Activated CD8-positive, alpha-beta memory T cell treated with anti-CD3 and anti-CD28 coated beads, Interleukin-2, amount 10 ng/mL, durations not matched to agents 7 days and 5 days (primary cell): ENCODE measurements around the gene OPTN. TPM values are rescaled to one million over a fixed set of nuclear protein-coding genes. Genes with fewer than 3 reads are reported as not detected.
A peak's percentile ranks its signal among the peaks of the same experiment; 100 is the strongest.

Experiments used
- ATAC-seq: fragments of 150-1000 bp; cut with Tn5 transposase; one replicate; pipeline ENCODE4 v1.10.0; 2021; ENCODE audit warnings: moderate library complexity
- CTCF ChIA-PET: fragments of 350-600 bp; sonication (Branson Sonifier 250); formaldehyde crosslinking; loops from one replicate; lab custom pipeline; 2021; ENCODE audit warnings: antibody characterized with exemption; lab: Charles Lee
- DNase-seq: peaks from one replicate; pipeline ENCODE4 v3.0.0-alpha.2; 2020
- H3K27ac Mint-ChIP-seq: one replicate; pipeline ENCODE4 v1.8.0; 2021; ENCODE audit warnings: mild to moderate bottlenecking, mixed read lengths
- H3K27me3 Mint-ChIP-seq: one replicate; pipeline ENCODE4 v1.8.0; 2021; ENCODE audit warnings: mixed read lengths
- H3K36me3 Mint-ChIP-seq: one replicate; pipeline ENCODE4 v1.8.0; 2021; ENCODE audit warnings: mild to moderate bottlenecking, mixed read lengths
- H3K4me1 Mint-ChIP-seq: one replicate; pipeline ENCODE4 v1.8.0; 2021; ENCODE audit warnings: mixed read lengths
- H3K4me3 Mint-ChIP-seq: one replicate; pipeline ENCODE4 v1.8.0; 2021; ENCODE audit warnings: mild to moderate bottlenecking, moderate library complexity, mixed read lengths
- H3K9me3 Mint-ChIP-seq: one replicate; pipeline ENCODE4 v1.8.0; 2022; ENCODE audit warnings: low read depth, mixed read lengths
- total RNA-seq, 2 experiments: library from RNA; stranded (reverse); gene quantifications; one replicate each; pipeline ENCODE4 v1.2.3, GENCODE V29; 2021

Gene OPTN
- total RNA-seq, 2 experiments from 2014 or later = 111 to 112 TPM

- H3K4me3 Mint-ChIP-seq = peak overlapping the region; percentile 63
- no peaks in the 10 kb centered on the region for H3K9me3 Mint-ChIP-seq
- H3K36me3 Mint-ChIP-seq = peaks cover 66% of the 10 kb centered on the region
- CTCF ChIA-PET = interaction anchor here (0.6 to 1.9 kb wide), 5 partner anchors 8 to 998 kb away, joined by 3 to 8 read pairs (median 3); partner anchors contain the start of genes MCM10 and OPTN
- peak overlapping the region; percentile 89 for H3K27ac Mint-ChIP-seq
- peak; percentile 89 for ATAC-seq
- no peak for DNase-seq
- H3K27me3 Mint-ChIP-seq = no peaks in the 10 kb centered on the region
- H3K4me1 Mint-ChIP-seq = peaks cover 30% of the 10 kb centered on the region
Observed at GRCh38 chr10:13115832-13116803, 16.2 kb downstream of the OPTN start.

DNA sequence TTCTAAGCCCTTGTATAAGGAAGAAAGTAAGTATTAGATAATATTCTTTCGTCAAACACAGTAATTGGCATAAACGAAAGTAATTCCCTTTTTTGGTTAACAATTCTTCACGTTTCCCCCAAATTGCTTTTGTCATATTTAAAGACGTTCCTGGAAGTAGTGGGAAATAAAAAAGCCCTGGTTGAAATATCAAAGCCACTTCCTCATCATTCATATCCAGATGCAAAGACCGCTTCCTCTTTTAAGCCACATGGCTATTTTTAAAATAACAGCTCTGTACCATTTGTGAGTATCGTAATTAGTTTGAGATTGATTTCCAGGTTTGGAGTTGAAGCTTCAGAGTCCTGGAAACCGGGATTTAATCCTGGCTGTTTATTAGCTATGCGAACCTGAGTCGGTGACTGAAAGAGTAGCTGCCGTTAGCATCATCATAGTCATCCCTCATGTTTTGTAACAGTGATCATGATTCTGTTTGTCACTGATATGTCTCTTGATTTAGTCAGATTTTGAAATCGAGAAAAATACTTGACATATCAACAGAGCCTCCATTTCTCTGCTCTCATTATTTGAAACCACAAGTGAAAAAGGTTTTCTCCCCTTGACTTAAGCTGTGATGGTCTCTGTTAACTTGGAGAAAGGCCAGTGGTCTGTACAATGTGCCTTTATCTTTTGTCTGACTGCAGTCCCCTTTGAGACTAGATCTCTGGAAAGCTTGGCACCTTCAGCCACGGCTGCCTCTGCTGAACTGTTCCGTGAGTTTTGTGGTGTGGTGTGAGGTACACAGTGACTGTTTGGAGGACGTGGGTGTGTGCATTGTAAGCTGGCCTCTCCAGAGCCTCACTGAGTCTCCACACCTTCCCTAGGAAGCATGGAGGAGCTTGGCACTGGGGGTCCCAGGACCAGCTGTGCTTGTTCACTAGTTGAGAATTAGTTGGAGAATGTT lies 18.1 kb downstream of the OPTN start:
- Mint-ChIP-seq H3K4me1 (peaks cover 30% of the 10 kb centered on the region), H3K27ac (peak overlapping the region; percentile 70), H3K27me3 (no peaks in the 10 kb centered on the region), H3K9me3 (no peaks in the 10 kb centered on the region), H3K4me3 (no peak overlapping the region), H3K36me3 (peaks cover 70% of the 10 kb centered on the region)
- DNase-seq (no peak), ATAC-seq (no peak)
- CTCF ChIA-PET = interaction anchor here (1.4 kb wide), 1 partner anchor 10 kb away, joined by 6 read pairs; no protein-coding TSS in a partner anchor

GRCh38 chr10:13118784-13119410 lies 18.9 kb downstream of the OPTN start:
- H3K9me3 Mint-ChIP-seq = no peaks in the 10 kb centered on the region
- H3K27ac Mint-ChIP-seq = peak overlapping the region; percentile 44
- H3K36me3 Mint-ChIP-seq = peaks cover 73% of the 10 kb centered on the region
- DNase-seq = no peak
- H3K4me3 Mint-ChIP-seq = no peak overlapping the region
- CTCF ChIA-PET = no interaction called here
- peaks cover 30% of the 10 kb centered on the region for H3K4me1 Mint-ChIP-seq
- no peaks in the 10 kb centered on the region for H3K27me3 Mint-ChIP-seq
- ATAC-seq = no peak

GRCh38 chr10:13120786-13121499 lies 21.0 kb downstream of the OPTN start:
- Mint-ChIP-seq H3K36me3 (peaks cover 78% of the 10 kb centered on the region), H3K27me3 (no peaks in the 10 kb centered on the region), H3K27ac (no peak overlapping the region), H3K4me3 (no peak overlapping the region), H3K9me3 (no peaks in the 10 kb centered on the region), H3K4me1 (peaks cover 21% of the 10 kb centered on the region)
- ATAC-seq = no peak
- CTCF ChIA-PET = no interaction called here
- DNase-seq = no peak

- Mint-ChIP-seq H3K9me3 (no peaks in the 10 kb centered on the region), H3K27me3 (no peaks in the 10 kb centered on the region), H3K27ac (peak overlapping the region; percentile 12), H3K36me3 (peaks cover 76% of the 10 kb centered on the region), H3K4me3 (no peak overlapping the region), H3K4me1 (peaks cover 15% of the 10 kb centered on the region)
- ATAC-seq (no peak), DNase-seq (no peak)
- CTCF ChIA-PET = no interaction called here
Observed at GRCh38 chr10:13121500-13121854, 21.5 kb downstream of the OPTN start.

DNA sequence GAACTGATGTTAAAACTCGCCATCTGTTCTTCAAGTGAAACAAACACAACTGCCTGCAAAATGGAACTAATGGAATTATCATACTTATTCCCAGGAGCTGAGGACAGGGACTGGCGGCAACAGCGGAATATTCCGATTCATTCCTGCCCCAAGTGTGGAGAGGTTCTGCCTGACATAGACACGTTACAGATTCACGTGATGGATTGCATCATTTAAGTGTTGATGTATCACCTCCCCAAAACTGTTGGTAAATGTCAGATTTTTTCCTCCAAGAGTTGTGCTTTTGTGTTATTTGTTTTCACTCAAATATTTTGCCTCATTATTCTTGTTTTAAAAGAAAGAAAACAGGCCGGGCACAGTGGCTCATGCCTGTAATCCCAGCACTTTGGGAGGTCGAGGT lies 36.7 kb downstream of the OPTN start:
- no peak overlapping the region for H3K4me3 Mint-ChIP-seq

DNA sequence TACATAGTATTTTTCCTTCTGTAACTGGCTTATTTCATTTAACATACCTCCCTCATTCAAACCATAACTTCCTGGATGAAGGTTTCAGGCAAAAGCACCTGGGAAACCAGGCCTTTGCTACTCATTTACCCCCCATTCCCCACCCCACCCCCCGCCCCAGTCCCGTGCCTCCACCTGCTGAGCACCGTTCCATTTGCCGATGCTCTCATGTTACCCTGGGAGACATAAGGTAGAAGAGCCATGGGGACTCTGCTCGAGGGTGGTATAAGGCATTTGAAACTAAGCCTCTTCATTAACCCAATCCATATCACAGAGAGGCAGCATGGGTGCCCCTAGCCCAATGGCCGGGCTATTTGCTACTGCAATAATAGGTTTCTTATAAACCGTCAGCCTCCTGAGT lies 39.2 kb downstream of the OPTN start:
- no peak overlapping the region for H3K4me3 Mint-ChIP-seq
- no peaks in the 10 kb centered on the region for H3K4me1 Mint-ChIP-seq
- H3K27ac Mint-ChIP-seq = no peak overlapping the region
- no peaks in the 10 kb centered on the region for H3K9me3 Mint-ChIP-seq
- H3K27me3 Mint-ChIP-seq = no peaks in the 10 kb centered on the region
- DNase-seq = no peak
- peaks cover 66% of the 10 kb centered on the region for H3K36me3 Mint-ChIP-seq
- ATAC-seq = no peak
- CTCF ChIA-PET = no interaction called here

More for the DNA sequence above, 36.7 kb downstream of the OPTN start:
- Mint-ChIP-seq H3K27ac (no peak overlapping the region), H3K4me1 (no peaks in the 10 kb centered on the region), H3K36me3 (peaks cover 66% of the 10 kb centered on the region), H3K9me3 (no peaks in the 10 kb centered on the region), H3K27me3 (no peaks in the 10 kb centered on the region)
- CTCF ChIA-PET = interaction anchor here (0.6 kb wide), 1 partner anchor 248 kb away, joined by 3 read pairs; no protein-coding TSS in a partner anchor
- DNase-seq (no peak), ATAC-seq (no peak)

DNA sequence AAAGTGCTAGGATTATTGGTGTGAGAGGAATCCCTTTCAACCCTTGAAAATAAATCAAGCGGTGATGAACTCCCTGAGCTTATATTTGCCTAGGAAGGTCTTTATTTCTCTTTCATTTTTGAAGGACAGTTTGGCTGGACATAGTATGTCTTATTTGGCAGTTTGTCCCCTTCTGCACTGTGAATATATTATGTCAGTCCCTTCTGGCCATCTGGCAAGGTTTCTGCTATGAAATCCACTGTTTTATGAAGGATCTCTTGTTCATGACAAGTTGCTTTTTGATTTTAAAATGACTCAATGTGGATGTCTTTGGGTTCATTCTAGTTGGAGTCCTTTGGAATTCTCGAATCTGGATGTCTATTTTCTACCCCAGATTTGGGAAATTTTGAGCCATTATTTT lies 39.7 kb downstream of the OPTN start:
- Mint-ChIP-seq H3K27me3 (no peaks in the 10 kb centered on the region), H3K4me1 (no peaks in the 10 kb centered on the region), H3K4me3 (no peak overlapping the region), H3K27ac (no peak overlapping the region), H3K36me3 (peaks cover 69% of the 10 kb centered on the region), H3K9me3 (peaks cover 2% of the 10 kb centered on the region)
- CTCF ChIA-PET = no interaction called here
- DNase-seq = no peak
- no peak for ATAC-seq

DNA sequence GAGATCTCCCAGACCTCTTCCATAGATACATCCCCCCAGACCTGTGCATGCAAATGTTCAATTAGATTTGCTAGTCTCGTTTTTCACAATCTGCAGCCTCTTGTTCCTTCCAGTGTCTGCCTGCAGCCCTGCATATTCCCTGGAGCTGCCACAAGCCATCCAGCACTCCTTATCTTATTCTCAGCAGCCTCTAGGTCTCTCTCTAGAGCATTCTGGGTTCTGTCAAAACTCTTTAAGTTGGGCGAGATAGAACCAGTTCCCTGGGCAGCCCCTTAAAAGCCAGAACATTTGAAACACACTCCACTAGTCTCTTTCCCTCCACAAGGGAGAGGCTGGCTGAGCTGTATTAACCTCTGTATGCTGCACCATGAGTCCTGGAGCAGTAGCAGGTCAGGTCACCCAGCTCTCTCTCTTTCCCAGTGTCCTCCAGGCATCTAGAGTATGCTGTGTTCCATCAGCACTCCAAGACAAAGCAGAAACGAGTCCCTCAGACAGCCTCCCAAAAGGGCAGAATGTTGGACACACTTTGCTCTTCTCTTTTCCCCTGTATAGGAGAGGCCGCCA lies 40.7 kb downstream of the OPTN start:
- no peak for ATAC-seq
- H3K27me3 Mint-ChIP-seq = no peaks in the 10 kb centered on the region
- no peak for DNase-seq
- peaks cover 63% of the 10 kb centered on the region for H3K36me3 Mint-ChIP-seq
- H3K9me3 Mint-ChIP-seq = peaks cover 3% of the 10 kb centered on the region
- H3K4me3 Mint-ChIP-seq = no peak overlapping the region
- no peaks in the 10 kb centered on the region for H3K4me1 Mint-ChIP-seq
- CTCF ChIA-PET = no interaction called here
- no peak overlapping the region for H3K27ac Mint-ChIP-seq

DNA sequence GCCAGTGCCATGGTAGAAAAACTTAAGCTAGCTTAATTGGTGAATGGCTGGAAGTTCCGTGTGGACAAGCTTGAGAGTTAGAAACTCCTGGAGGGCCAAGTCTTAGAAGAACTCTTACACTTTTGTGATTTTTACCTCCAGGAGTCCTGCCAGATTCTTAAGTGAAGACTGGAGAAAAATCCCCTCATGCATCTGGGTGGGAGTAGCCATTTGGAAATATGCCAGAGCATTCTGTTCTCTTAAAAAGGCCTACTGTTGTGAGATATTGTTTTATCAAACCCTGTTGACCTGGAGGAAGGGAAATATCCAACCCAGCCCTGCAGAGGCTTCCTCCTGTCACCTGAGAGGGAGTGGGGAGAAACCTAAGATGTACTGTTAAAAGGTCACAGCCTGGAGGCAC lies 43.8 kb downstream of the OPTN start:
- peaks cover 44% of the 10 kb centered on the region for H3K36me3 Mint-ChIP-seq
- CTCF ChIA-PET = no interaction called here
- ATAC-seq (no peak), DNase-seq (no peak)
- H3K27ac Mint-ChIP-seq = no peak overlapping the region
- no peaks in the 10 kb centered on the region for H3K4me1 Mint-ChIP-seq
- H3K4me3 Mint-ChIP-seq = no peak overlapping the region
- no peaks in the 10 kb centered on the region for H3K27me3 Mint-ChIP-seq
- peaks cover 3% of the 10 kb centered on the region for H3K9me3 Mint-ChIP-seq

GRCh38 chr10:13144814-13145213 lies 44.9 kb downstream of the OPTN start:
- no peak for DNase-seq
- H3K36me3 Mint-ChIP-seq = peaks cover 41% of the 10 kb centered on the region
- no peak overlapping the region for H3K4me3 Mint-ChIP-seq
- H3K27ac Mint-ChIP-seq = no peak overlapping the region
- no peaks in the 10 kb centered on the region for H3K27me3 Mint-ChIP-seq
- CTCF ChIA-PET = no interaction called here
- ATAC-seq = no peak
- no peaks in the 10 kb centered on the region for H3K4me1 Mint-ChIP-seq
- H3K9me3 Mint-ChIP-seq = peaks cover 3% of the 10 kb centered on the region

DNA sequence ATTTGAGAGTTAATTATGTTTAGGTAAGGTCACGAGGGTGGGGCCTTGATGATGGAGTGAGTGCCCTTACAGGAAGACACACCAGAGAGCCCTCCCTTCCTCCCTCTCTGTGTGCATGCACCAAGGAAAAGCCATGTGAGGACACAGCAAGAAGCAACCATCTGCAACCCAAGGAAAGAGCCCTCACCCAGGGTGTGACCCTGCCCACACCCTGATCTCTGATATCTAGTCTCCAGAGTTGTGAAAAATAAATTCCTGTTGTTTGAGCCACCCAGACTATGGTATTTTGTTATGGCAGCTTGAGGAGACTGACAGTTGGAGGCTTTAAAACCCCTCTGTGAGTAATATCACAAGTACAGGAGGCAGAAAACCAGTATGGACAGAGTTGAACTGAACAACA lies 46.4 kb downstream of the OPTN start:
- no peak overlapping the region for H3K4me3 Mint-ChIP-seq
- CTCF ChIA-PET = interaction anchor here (2.6 kb wide), 1 partner anchor 14 kb away, joined by 9 read pairs; the partner anchor contains the start of gene MCM10
- no peak overlapping the region for H3K27ac Mint-ChIP-seq
- peaks cover 3% of the 10 kb centered on the region for H3K9me3 Mint-ChIP-seq
- peaks cover 27% of the 10 kb centered on the region for H3K36me3 Mint-ChIP-seq
- no peaks in the 10 kb centered on the region for H3K27me3 Mint-ChIP-seq
- no peak for ATAC-seq
- H3K4me1 Mint-ChIP-seq = no peaks in the 10 kb centered on the region
- DNase-seq = no peak
